Measurements from ENCODE around the gene FBXO11. TPM values are rescaled to one million over a fixed set of nuclear protein-coding genes. Genes with fewer than 3 reads are reported as not detected.

Gene FBXO11
- total RNA-seq, 1 donor from 2014 or later = 34.7 TPM

DNA sequence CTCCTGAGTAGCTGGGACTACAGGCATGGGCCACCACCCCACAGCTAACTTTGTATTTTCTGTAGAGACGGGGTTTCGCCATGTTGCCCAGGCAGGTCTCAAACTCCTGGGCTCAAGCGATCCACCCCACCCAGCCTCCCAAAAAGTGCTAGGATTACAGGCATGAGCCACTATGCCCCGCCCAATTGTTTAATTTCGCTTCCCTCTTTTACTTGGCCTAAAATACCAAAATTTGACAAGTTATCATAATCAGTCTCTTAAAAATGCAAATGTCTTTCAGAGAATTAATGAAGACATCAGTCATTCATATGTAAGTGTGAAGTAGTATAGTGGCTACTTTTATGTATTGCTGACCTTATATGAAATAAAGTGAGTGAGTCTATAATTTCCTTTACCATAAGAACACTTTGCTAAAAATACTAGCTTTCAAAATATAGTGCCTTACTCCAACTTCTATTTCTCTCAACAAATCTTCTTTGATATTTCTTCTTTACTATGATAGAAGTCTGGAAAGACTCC is 9.8 kb downstream of the FBXO11 start:
- peaks cover 96% of the 10 kb centered on the region for H3K4me1 ChIP-seq
- H3K4me3 ChIP-seq = no peak overlapping the region
- intact Hi-C loops (cut with micrococcal nuclease) = no loop called here
- H3K27me3 ChIP-seq (ENCODE audit: low read depth) = no peaks in the 10 kb centered on the region
- no peak for DNase-seq
- no peaks in the 10 kb centered on the region for H3K9me3 ChIP-seq (replicated peaks)
- no peaks in the 10 kb centered on the region for H3K36me3 ChIP-seq
- H3K27ac ChIP-seq (replicated peaks) = no peak overlapping the region
- TF ChIP-seq, protein P1, sequence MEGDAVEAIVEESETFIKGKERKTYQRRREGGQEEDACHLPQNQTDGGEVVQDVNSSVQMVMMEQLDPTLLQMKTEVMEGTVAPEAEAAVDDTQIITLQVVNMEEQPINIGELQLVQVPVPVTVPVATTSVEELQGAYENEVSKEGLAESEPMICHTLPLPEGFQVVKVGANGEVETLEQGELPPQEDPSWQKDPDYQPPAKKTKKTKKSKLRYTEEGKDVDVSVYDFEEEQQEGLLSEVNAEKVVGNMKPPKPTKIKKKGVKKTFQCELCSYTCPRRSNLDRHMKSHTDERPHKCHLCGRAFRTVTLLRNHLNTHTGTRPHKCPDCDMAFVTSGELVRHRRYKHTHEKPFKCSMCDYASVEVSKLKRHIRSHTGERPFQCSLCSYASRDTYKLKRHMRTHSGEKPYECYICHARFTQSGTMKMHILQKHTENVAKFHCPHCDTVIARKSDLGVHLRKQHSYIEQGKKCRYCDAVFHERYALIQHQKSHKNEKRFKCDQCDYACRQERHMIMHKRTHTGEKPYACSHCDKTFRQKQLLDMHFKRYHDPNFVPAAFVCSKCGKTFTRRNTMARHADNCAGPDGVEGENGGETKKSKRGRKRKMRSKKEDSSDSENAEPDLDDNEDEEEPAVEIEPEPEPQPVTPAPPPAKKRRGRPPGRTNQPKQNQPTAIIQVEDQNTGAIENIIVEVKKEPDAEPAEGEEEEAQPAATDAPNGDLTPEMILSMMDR (IDR thresholded peaks at IDR 0.05; ENCODE audit: borderline replicate concordance) = no peak

DNA sequence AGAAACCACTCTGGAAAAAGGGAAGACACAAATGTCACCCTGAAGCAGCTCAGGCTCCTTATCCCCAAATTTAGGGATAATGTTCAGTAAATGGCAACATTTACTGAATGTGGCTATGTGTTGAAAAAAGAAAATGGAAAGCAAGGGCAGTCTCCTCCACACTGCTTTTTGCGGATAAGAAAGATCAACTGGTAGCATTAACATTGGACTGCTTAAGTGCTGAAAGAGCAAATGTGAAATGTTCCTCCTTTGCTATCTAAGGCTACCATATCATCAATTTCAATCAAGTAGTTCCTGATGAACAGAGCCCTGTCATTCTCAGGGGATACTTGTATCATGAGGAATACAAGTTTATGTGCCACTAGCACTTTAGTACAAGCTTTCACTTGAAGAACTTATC is 12.5 kb downstream of the FBXO11 start:
- H3K27me3 ChIP-seq (ENCODE audit: low read depth) = no peaks in the 10 kb centered on the region
- H3K4me1 ChIP-seq = peaks cover 95% of the 10 kb centered on the region
- no peak overlapping the region for H3K27ac ChIP-seq (replicated peaks)
- TF ChIP-seq, protein P1 (IDR thresholded peaks at IDR 0.05; ENCODE audit: borderline replicate concordance) = no peak
- H3K9me3 ChIP-seq (replicated peaks) = no peaks in the 10 kb centered on the region
- no peak for DNase-seq
- no peak overlapping the region for H3K4me3 ChIP-seq
- intact Hi-C loops (cut with micrococcal nuclease) = no loop called here
- H3K36me3 ChIP-seq = no peaks in the 10 kb centered on the region

DNA sequence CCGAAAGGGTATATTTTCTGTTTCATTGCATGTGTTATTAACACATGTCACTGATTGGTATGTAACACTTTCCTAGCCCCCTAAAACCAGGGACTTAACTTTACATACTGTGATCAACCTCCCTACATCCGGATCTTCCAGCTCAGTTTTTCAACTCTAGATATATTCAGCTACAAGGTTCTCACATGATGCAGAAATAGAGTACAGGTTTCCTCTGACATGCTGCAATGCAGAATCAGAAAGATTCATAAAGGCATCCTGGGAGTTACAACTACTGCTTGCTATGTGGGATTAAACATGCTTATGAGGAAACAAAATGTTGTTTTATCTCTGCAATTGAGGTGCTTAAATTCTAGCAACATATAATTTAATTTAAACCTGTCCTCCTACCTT is 14.0 kb downstream of the FBXO11 start:
- H3K9me3 ChIP-seq (replicated peaks) = no peaks in the 10 kb centered on the region
- peaks cover 95% of the 10 kb centered on the region for H3K4me1 ChIP-seq
- no peak overlapping the region for H3K4me3 ChIP-seq
- DNase-seq = no peak
- no peak overlapping the region for H3K27ac ChIP-seq (replicated peaks)
- intact Hi-C loops (cut with micrococcal nuclease) = no loop called here
- H3K27me3 ChIP-seq (ENCODE audit: low read depth) = no peaks in the 10 kb centered on the region
- H3K36me3 ChIP-seq = no peaks in the 10 kb centered on the region
- TF ChIP-seq, protein P1 (IDR thresholded peaks at IDR 0.05; ENCODE audit: borderline replicate concordance) = no peak

DNA sequence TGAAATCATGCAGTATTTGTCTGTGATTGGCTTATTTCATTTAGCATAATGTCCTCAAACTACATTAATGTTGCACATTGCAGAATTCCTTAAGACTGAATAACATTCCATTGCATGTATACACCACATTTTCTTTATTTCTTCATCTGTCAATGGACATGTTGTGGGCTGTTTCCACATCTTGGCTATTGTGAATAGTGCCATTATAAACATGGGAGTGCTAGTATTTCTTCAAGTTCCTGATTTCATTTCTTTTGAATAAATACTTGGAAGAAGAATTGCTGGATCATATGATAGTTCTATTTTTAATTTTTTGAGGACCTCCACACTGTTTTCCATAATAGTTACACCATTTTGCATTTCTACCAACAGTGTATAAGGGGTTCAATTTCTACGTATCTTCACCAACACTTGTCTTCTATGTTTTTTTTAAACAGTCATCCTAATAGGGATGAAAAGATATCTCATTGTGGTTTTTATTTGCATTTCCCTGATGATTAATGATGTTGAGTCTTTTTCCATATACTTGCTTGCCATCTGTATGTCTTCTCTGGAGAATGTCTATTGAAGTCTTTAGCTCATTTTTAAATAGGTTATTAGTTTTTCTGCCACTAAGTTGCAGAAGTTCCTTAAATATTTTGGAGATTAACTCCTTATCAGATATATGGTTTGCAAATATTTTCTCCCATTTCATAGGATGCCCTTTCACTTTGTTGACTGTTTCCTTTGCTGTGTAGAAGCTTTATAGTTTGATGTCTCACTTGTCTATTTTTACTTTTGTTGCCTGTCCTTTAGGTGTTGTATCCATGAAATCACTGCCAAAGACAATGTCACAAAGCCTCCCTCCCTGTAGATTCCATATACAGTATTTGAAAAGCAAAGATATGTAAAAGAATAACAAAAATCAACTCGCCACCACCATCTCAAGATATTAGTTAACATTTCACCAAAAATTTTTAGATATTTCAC is 14.6 kb downstream of the FBXO11 start:
- Histone ChIP-seq H3K9me3 (replicated peaks) (no peaks in the 10 kb centered on the region), H3K4me3 (no peak overlapping the region), H3K27me3 (ENCODE audit: low read depth) (no peaks in the 10 kb centered on the region), H3K27ac (replicated peaks) (no peak overlapping the region), H3K4me1 (peaks cover 92% of the 10 kb centered on the region), H3K36me3 (no peaks in the 10 kb centered on the region)
- intact Hi-C loops (cut with micrococcal nuclease) = no loop called here
- DNase-seq = no peak
- TF ChIP-seq, protein P1 (IDR thresholded peaks at IDR 0.05; ENCODE audit: borderline replicate concordance) = no peak

DNA sequence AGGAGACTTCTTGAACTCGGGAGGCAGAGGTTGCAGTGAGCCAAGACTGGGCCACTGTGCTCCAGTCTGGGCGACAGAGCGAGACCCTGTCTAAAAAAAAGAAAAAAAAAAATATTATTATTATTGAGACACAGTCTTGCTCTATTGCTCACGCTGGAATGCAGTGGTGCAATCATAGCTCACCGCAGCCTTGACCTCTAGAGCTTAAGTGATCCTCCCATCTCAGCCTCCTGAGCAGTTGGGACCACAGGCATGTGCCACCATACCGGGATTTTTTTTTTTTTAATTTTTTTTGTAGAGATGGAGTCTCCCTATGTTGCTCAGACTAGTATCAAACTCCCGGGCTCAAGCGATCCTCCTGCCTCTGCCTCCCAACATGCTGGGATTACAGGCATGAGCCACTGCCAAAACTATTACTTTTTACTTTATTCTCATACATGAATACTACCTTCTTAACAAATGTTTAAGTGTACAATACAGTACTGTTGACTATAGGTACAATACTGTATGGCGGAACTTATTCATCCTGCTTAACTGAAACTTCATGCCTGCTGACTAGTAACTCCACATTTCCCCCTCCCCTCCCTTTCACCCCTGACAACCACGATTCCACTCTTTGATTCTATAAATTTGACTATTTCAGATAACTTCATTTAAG is 15.5 kb downstream of the FBXO11 start:
- intact Hi-C loops (cut with micrococcal nuclease) = no loop called here
- peaks cover 91% of the 10 kb centered on the region for H3K4me1 ChIP-seq
- TF ChIP-seq, protein P1 (IDR thresholded peaks at IDR 0.05; ENCODE audit: borderline replicate concordance) = no peak
- H3K4me3 ChIP-seq = no peak overlapping the region
- H3K27me3 ChIP-seq (ENCODE audit: low read depth) = no peaks in the 10 kb centered on the region
- H3K36me3 ChIP-seq = no peaks in the 10 kb centered on the region
- no peak overlapping the region for H3K27ac ChIP-seq (replicated peaks)
- DNase-seq = no peak
- no peaks in the 10 kb centered on the region for H3K9me3 ChIP-seq (replicated peaks)
